Activated CD8-positive, alpha-beta memory T cell treated with anti-CD3 and anti-CD28 coated beads, Interleukin-2, amount 50 U/mL, for 1 hour (primary cell): Measurements from ENCODE around the gene MSI2.

Source experiments
- DNase-seq: peaks from one replicate; pipeline ENCODE4 v3.0.0-alpha.2; 2020; ENCODE audit errors: extremely low read depth

Gene MSI2

GRCh38 chr17:57522042-57523005 lies 266.0 kb downstream of the MSI2 start:
- DNase-seq = no peak

- DNase-seq = no peak
These were observed 267.8 kb downstream of the MSI2 start for GRCh38 chr17:57523926-57524632.

DNA sequence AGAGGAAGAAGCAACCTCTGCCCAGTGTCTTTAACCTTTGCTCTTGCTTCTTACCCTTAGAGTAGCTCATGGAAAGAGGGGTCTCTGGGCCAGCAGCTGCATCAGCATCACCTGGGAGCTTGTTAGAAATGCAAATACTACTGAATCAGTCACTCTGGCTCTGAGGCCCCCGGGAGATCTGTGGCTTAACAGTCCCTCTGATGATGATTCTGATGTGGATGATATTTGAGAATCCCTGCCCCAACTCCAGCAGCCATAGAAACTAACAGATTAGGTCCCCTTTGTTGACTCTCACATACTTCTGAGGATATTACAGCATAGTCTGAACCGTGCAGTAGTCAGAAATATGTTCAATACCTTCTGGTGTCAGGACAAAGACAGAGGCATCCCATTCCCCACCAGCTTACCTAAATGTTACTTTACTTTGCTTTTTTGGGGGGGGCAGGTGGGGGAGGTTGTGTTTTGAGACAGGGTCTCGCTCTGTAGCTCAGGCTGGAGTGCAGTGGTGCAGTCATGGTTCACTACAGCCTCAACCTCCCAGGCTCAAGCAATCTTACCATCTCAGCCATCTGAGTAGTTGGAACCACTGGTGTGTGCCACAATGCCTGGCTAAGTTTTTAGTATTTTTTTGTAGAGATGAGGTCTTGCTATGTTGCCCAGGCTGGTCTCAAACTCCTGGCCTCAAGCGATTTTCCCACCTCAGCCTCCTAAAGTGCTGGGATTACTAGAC lies 268.7 kb downstream of the MSI2 start:
- DNase-seq = no peak

DNA sequence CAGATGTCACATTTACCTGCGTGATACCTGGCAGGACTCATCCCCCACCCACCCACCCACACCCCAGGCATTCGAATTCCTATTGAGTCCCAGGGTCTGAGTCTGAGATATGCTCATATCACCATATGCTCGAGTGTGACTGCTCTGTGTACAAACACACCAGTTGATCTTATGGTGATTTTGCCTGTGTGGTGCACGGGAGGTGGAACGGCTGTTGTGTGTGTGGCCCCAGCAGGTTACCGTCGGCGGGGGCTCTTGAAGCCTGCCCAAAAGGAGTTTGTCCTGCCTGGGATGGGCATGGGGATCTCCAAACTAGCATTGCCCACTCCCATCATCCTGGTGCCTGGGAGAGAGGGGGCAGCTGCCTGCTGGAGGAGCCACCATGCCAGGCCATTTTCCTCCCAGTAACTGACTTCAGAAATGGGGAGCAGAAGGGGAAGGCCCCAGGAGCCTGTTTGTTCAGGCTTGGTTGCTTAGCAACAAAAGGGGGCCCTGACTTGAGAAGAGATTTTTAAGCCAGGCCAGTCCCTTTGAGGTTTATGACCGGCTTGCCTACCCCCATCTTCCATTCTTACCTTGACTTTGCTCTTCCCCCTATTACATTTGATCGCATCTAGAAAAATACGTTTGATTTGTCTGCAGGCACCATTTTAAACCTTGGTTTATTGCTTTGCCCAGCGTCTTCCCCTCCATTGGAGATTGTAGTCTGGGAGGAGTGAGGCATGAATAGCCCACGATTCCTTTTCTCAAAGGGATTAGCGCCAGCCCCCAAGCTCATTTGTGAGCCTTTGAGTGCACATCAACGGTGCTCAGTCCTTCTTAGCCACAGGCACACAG lies 271.1 kb downstream of the MSI2 start:
- no peak for DNase-seq

- no peak for DNase-seq
These were observed 271.7 kb downstream of the MSI2 start for GRCh38 chr17:57528058-57528451.

- DNase-seq = no peak
These were observed 273.7 kb downstream of the MSI2 start for GRCh38 chr17:57530026-57530425.

GRCh38 chr17:57530508-57530907 lies 274.2 kb downstream of the MSI2 start:
- DNase-seq = no peak

GRCh38 chr17:57531078-57531477 lies 274.8 kb downstream of the MSI2 start:
- no peak for DNase-seq

GRCh38 chr17:57531648-57532504 lies 275.6 kb downstream of the MSI2 start:
- no peak for DNase-seq

- DNase-seq = no peak
These were observed 276.2 kb downstream of the MSI2 start for GRCh38 chr17:57532556-57532955.

GRCh38 chr17:57532966-57533365 lies 276.6 kb downstream of the MSI2 start:
- no peak for DNase-seq

DNA sequence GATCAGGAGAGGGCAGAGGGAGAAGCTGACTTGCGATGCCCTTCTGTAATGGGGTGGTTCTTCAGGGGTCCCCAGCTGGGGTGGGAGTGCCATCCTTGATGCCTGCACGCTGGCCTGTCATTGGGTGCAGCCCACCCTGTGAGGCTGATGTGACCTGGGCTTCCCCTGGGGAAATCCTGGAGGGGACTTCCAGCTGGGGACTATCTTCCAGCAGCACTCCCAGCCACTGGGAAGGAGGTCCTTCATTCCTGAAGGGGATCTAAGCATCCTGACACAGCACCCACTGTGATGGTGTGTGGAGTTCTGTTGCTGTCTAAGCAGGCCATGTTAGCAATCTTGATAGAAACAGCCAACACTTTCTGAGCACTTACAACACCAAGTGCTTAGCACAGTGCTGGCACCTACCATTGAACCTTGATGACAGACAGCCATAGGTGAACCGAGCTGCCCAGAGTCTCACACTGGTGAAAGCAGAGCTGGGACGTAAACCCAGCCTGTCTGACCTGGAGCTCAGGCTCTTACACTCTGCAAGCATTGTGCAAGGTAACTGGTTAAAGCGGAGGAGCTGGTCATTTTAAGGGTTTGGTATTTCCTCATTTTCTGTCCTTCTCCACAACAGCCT lies 277.5 kb downstream of the MSI2 start:
- no peak for DNase-seq

DNA sequence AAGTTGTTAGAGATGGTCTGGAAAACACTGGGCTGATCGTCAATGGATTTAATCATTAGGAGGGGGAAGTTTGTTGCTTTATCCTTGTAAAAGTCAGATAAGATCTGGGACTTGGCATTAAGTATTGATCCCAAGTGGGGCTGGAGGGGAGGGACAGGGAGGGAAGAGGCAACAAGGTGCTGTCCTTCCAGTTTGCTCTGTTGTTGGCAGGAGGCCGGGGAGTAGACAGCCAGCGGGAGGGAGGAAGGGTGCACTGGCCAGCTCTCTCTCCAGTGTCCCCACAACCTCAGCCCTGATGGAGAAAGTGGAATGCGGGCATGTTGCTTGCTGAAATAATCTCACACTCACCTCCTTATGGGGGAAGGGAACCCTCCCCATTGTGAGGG lies 278.5 kb downstream of the MSI2 start:
- no peak for DNase-seq

DNA sequence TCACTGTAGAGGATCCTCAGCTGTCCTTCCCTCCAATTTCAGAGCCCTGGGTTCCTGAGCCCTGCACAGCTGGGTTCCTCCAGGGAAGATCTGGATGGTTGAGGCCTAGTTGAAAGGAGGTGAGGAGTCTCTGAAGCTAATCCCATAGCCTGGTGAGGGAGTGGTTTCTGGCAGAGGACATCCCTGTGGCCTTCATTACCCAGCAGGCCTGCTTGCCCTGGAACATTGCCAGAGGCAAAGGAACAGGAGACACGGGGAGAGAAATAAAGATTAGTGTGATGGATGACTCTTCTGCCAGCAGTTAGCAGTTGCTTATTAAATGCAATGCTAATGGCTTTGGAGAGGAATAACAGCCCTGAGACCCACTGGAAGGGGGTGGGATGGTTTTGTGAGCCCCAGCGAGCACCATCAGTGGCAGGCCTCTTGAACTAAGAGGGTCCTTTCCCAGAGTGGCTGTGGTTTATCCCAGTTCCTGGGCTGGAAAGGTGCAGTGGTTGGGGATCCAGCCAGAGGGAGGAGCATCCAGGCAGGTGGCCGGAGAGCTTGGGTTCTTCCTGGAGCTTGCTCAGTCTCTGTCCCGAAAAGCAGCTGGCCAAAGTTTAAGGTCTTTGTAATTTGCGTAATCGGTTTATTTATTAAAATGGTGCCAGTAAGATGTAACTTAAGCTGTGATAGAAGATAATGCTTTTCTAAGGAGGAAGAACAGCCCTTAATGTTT lies 279.1 kb downstream of the MSI2 start:
- DNase-seq = no peak

GRCh38 chr17:57536289-57536688 lies 280.0 kb downstream of the MSI2 start:
- no peak for DNase-seq

DNA sequence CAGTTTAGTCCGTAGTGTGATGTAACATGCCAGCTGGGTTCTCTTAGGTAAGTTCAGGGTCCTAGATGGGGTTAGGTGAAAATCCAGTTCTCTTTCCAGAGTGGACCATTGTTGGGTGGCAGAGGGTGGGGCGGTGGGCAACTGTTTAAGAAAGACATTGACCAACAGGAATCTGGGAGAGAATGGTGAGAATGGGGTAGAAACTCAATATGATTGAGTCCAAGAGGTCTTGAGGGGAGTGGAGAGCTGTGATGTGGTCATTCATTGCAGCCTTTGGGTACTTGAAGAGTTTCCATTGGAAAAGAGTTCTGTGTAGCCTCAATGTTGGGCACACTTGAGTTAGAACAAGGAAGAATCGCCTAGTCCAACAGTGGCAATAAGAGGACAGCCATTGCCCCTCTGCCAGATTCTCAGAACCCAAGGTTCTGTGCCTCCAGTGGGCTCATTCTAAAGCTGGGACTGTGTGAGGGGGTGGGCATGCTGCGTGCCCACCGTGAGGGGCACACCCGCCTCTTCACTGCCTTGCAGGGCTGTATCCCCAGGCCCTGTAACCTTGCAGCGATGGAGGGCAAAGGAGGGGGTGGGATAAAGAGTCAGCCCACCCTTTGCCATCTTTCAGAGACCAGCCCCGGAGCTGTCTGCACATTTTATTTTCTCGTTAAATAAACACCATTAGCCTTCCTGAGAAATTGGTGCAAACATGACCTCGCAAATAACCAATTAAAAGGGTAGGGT lies 280.6 kb downstream of the MSI2 start:
- DNase-seq = no peak

- DNase-seq = no peak
These were observed 281.4 kb downstream of the MSI2 start for GRCh38 chr17:57537524-57538410.
